ENCODE measurements around the gene LPP. TPM values are rescaled to one million over a fixed set of nuclear protein-coding genes. Genes with fewer than 3 reads are reported as not detected.

Gene LPP
- total and polyA plus RNA-seq, 10 of the 15 experiments (the other 5 are each of a cell fraction or from before 2014, with no cell fraction given): under 0.01 to 0.62 (median 0.03) TPM

DNA sequence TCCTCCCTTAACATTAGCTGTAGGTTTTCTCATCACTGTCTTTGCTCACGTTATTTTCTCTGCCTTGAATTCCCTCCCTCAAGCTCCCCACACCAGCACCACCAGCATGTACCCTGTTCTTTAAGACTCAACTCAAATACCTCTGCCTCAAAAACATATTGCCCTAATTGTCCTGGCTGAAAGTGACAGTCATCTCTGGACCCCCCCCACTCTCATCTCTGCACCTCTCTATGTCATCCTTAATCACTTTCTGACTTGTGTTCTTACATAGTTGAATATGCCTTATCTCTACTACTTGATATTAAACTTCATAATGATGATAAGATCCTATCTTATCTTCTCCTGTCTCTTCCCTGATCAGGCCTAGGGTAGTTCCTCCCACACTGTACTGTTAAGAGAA lies 672.6 kb downstream of the LPP start:
- Histone ChIP-seq H3K9ac (ENCODE audit: control insufficient read depth, insufficient read depth, low read length) (no peak overlapping the region), H3K9me3 (replicated peaks; ENCODE audit: control insufficient read depth, insufficient read depth, low read length) (no peaks in the 10 kb centered on the region), H3K79me2 (ENCODE audit: control insufficient read depth, insufficient read depth, low read length) (no peaks in the 10 kb centered on the region), H3K27ac (ENCODE audit: control insufficient read depth, insufficient read depth) (no peak overlapping the region), H3K4me1 (ENCODE audit: control insufficient read depth, insufficient read depth, low read length) (no peaks in the 10 kb centered on the region), H3K36me3 (ENCODE audit: control insufficient read depth in 2 of 2, insufficient read depth in 2 of 2, low read length in 1 of 2) (no peaks in the 10 kb centered on the region), H4K20me1 (ENCODE audit: control insufficient read depth, insufficient read depth) (no peaks in the 10 kb centered on the region), H2AFZ (ENCODE audit: control insufficient read depth, low read depth, low read length) (no peak overlapping the region), H3K27me3 (replicated peaks in 1 of 2; ENCODE audit: control insufficient read depth in 2 of 2, insufficient read depth in 2 of 2, low read length in 1 of 2) (peaks cover 0 to 2% of the 10 kb centered on the region in 2 experiments; a peak in 1 of 4 replicates), H3K4me3 (no peak overlapping the region), H3K4me2 (ENCODE audit: control insufficient read depth, insufficient read depth) (no peak overlapping the region)
- TF ChIP-seq NR2F1 (conservative IDR thresholded peaks at IDR 0.05): no peak
- TF ChIP-seq, protein P1, sequence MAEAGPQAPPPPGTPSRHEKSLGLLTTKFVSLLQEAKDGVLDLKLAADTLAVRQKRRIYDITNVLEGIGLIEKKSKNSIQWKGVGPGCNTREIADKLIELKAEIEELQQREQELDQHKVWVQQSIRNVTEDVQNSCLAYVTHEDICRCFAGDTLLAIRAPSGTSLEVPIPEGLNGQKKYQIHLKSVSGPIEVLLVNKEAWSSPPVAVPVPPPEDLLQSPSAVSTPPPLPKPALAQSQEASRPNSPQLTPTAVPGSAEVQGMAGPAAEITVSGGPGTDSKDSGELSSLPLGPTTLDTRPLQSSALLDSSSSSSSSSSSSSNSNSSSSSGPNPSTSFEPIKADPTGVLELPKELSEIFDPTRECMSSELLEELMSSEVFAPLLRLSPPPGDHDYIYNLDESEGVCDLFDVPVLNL (IDR thresholded peaks at IDR 0.05; ENCODE audit: low read depth, low read length): no peak
- no peak for TF ChIP-seq RFX5 (IDR thresholded peaks at IDR 0.05; ENCODE audit: low read depth, low read length)
- no peak for TF ChIP-seq ESRRA (IDR thresholded peaks at IDR 0.05; ENCODE audit: low read length)
- no peak for TF ChIP-seq TBL1XR1 (IDR thresholded peaks at IDR 0.05; ENCODE audit: low read depth, low read length)
- TF ChIP-seq MXI1 (IDR thresholded peaks at IDR 0.05; ENCODE audit: low read depth, low read length): no peak
- intact Hi-C loops (cut with micrococcal nuclease; ENCODE audit: unreplicated experiment): loop anchor here (10.0 kb wide), 1 partner anchor 1092 kb away; no protein-coding TSS in a partner anchor
- WGBS (ENCODE audit: insufficient coverage, insufficient replicate concordance, low lambda C conversion rate, missing lambda C conversion rate): 0% methylated on average over 1 of the region's 1 CpG
- ChIA-PET SMC1A (ENCODE audit: uncharacterized antibody, unreplicated experiment) (no interaction called here), RAD21 (ENCODE audit: unreplicated experiment) (no interaction called here), CTCF (no interaction called here), POLR2A (no interaction called here)
- no peak for FAIRE-seq
- DNase-seq (ENCODE audit: low read depth, low spot score): no peak
- BruUV-seq (replicated peaks): no TSS peak
- in situ Hi-C loops (cut with MboI): no loop called here
- no peak for ATAC-seq

DNA sequence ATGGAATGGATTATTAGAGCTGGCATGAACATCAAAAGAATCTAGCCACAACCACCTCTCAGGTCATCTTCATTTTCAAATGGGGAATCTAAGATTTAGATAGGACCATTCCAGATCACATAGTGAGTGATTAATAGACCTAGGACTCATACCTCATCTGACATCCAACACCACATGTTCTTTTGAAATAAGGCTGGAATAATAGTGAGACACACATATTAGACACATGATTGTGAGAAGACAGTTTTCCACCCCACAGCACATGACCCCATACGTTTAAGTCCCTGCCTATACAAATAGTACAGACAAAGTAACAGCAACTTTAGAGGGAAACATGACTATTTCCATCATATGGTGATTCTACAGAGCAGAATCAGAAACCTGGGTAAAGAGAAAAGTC lies 673.1 kb downstream of the LPP start:
- no TSS peak for BruUV-seq (replicated peaks)
- intact Hi-C loops (cut with micrococcal nuclease; ENCODE audit: unreplicated experiment): loop anchor here (10.0 kb wide), 1 partner anchor 1092 kb away; no protein-coding TSS in a partner anchor
- Histone ChIP-seq H3K4me2 (ENCODE audit: control insufficient read depth, insufficient read depth) (no peak overlapping the region), H3K36me3 (ENCODE audit: control insufficient read depth in 2 of 2, insufficient read depth in 2 of 2, low read length in 1 of 2) (no peaks in the 10 kb centered on the region), H3K27ac (ENCODE audit: control insufficient read depth, insufficient read depth) (no peak overlapping the region), H4K20me1 (ENCODE audit: control insufficient read depth, insufficient read depth) (no peaks in the 10 kb centered on the region), H3K4me1 (ENCODE audit: control insufficient read depth, insufficient read depth, low read length) (no peaks in the 10 kb centered on the region), H3K79me2 (ENCODE audit: control insufficient read depth, insufficient read depth, low read length) (no peaks in the 10 kb centered on the region), H3K9me3 (replicated peaks; ENCODE audit: control insufficient read depth, insufficient read depth, low read length) (no peaks in the 10 kb centered on the region), H3K9ac (ENCODE audit: control insufficient read depth, insufficient read depth, low read length) (no peak overlapping the region), H3K27me3 (replicated peaks in 1 of 2; ENCODE audit: control insufficient read depth in 2 of 2, insufficient read depth in 2 of 2, low read length in 1 of 2) (peaks cover 0 to 2% of the 10 kb centered on the region in 2 experiments; a peak in 1 of 4 replicates), H2AFZ (ENCODE audit: control insufficient read depth, low read depth, low read length) (no peak overlapping the region), H3K4me3 (no peak overlapping the region)
- WGBS (ENCODE audit: insufficient coverage, insufficient replicate concordance, low lambda C conversion rate, missing lambda C conversion rate): 3% methylated on average over 1 of the region's 1 CpG
- ChIA-PET SMC1A (ENCODE audit: uncharacterized antibody, unreplicated experiment) (no interaction called here), CTCF (no interaction called here), RAD21 (ENCODE audit: unreplicated experiment) (no interaction called here), POLR2A (no interaction called here)
- DNase-seq (ENCODE audit: low read depth, low spot score): no peak
- FAIRE-seq: no peak
- in situ Hi-C loops (cut with MboI): no loop called here
- TF ChIP-seq STAT1 (conservative IDR thresholded peaks at IDR 0.05): no peak
- TF ChIP-seq, protein P2, sequence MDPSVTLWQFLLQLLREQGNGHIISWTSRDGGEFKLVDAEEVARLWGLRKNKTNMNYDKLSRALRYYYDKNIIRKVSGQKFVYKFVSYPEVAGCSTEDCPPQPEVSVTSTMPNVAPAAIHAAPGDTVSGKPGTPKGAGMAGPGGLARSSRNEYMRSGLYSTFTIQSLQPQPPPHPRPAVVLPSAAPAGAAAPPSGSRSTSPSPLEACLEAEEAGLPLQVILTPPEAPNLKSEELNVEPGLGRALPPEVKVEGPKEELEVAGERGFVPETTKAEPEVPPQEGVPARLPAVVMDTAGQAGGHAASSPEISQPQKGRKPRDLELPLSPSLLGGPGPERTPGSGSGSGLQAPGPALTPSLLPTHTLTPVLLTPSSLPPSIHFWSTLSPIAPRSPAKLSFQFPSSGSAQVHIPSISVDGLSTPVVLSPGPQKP (IDR thresholded peaks at IDR 0.05; ENCODE audit: low read depth, low read length): no peak
- TF ChIP-seq KLF5 (IDR thresholded peaks at IDR 0.05; ENCODE audit: partially characterized antibody): no peak
- TF ChIP-seq KAT2A (conservative IDR thresholded peaks at IDR 0.05; ENCODE audit: control insufficient read depth, low read depth, low read length): no peak
- TF ChIP-seq RAD51 (IDR thresholded peaks at IDR 0.05): no peak
- TF ChIP-seq FOXK2 (IDR thresholded peaks at IDR 0.05): no peak
- TF ChIP-seq NFXL1 (IDR thresholded peaks at IDR 0.05; ENCODE audit: borderline replicate concordance): no peak
- TF ChIP-seq RCOR1 (conservative IDR thresholded peaks at IDR 0.05; ENCODE audit: low read depth, low read length): no peak
- ATAC-seq: no peak

All from GM12878 (cell line).